H9 (cell line): ENCODE measurements around the gene ELOA. TPM values are rescaled to one million over a fixed set of nuclear protein-coding genes. Genes with fewer than 3 reads are reported as not detected.

Experiments used
- DNase-seq: peaks from one replicate; pipeline ENCODE4 v3.0.0-alpha.2; 2017
- H2AFZ ChIP-seq: one replicate; pipeline ENCODE4 v1.6.1; 2013; ENCODE audit warnings: mild to moderate bottlenecking, low read length, control low read depth, moderate library complexity
- H2AK5ac ChIP-seq: 2 replicates; pipeline ENCODE4 v1.6.1; 2013; ENCODE audit warnings: low read length, control low read depth, mixed read lengths; ENCODE audit not compliant: insufficient read length
- H2BK120ac ChIP-seq: one replicate; pipeline ENCODE4 v1.6.1; 2013; ENCODE audit warnings: low read depth, mild to moderate bottlenecking, low read length, control low read depth, inconsistent platforms; ENCODE audit not compliant: poor library complexity, severe bottlenecking
- H2BK12ac ChIP-seq: 2 replicates; pipeline ENCODE4 v1.6.1; 2013; ENCODE audit warnings: low read length, control low read depth, mixed read lengths, low read depth; ENCODE audit not compliant: insufficient read length
- H2BK15ac ChIP-seq: 2 replicates; pipeline ENCODE4 v1.6.1; 2013; ENCODE audit warnings: low read depth, low read length, control low read depth
- H2BK20ac ChIP-seq: one replicate; pipeline ENCODE4 v1.6.1; 2013; ENCODE audit warnings: low read depth, mild to moderate bottlenecking, low read length, control low read depth, inconsistent platforms; ENCODE audit not compliant: poor library complexity, severe bottlenecking
- H2BK5ac ChIP-seq: 2 replicates; pipeline ENCODE4 v1.6.1; 2013; ENCODE audit warnings: low read length, control low read depth, mixed read lengths; ENCODE audit not compliant: insufficient read length
- H3K14ac ChIP-seq: 2 replicates; pipeline ENCODE4 v1.6.1; 2013; ENCODE audit warnings: low read length, control low read depth; ENCODE audit not compliant: insufficient read depth
- H3K18ac ChIP-seq: 2 replicates; pipeline ENCODE4 v1.6.1; 2013; ENCODE audit warnings: low read depth, mild to moderate bottlenecking, mixed read lengths, low read length, control low read depth; ENCODE audit not compliant: insufficient read length
- H3K23ac ChIP-seq: 2 replicates; pipeline ENCODE4 v1.6.1; 2013; ENCODE audit warnings: low read length, control low read depth, mixed read lengths, low read depth; ENCODE audit not compliant: insufficient read length
- H3K23me2 ChIP-seq: 2 replicates; pipeline ENCODE4 v1.6.1; 2013; ENCODE audit warnings: low read depth, mild to moderate bottlenecking, mixed read lengths, low read length, control low read depth; ENCODE audit not compliant: insufficient read length, poor library complexity, severe bottlenecking
- H3K27ac ChIP-seq: 2 replicates; pipeline ENCODE4 v1.5.1; 2013; ENCODE audit warnings: low read length, control low read depth, mixed read lengths, low read depth; ENCODE audit not compliant: insufficient read length
- H3K27me3 ChIP-seq: 2 replicates; pipeline ENCODE4 v1.6.1; 2013; ENCODE audit warnings: low read length, control low read depth, inconsistent platforms; ENCODE audit not compliant: insufficient read depth
- H3K4ac ChIP-seq: 2 replicates; pipeline ENCODE4 v1.6.1; 2013; ENCODE audit warnings: low read depth, mild to moderate bottlenecking, control low read depth, inconsistent platforms, low read length, moderate library complexity
- H3K4me1 ChIP-seq: 2 replicates; pipeline ENCODE4 v1.6.1; 2013; ENCODE audit warnings: low read length, control low read depth, inconsistent platforms; ENCODE audit not compliant: insufficient read depth
- H3K4me2 ChIP-seq: 2 replicates; pipeline ENCODE4 v1.6.1; 2013; ENCODE audit warnings: low read length, control low read depth, mixed read lengths; ENCODE audit not compliant: insufficient read length, insufficient read depth
- H3K56ac ChIP-seq: 2 replicates; pipeline ENCODE4 v1.6.1; 2013; ENCODE audit warnings: low read depth, mild to moderate bottlenecking, mixed read lengths, low read length, control low read depth; ENCODE audit not compliant: insufficient read length
- H3K79me1 ChIP-seq: 2 replicates; pipeline ENCODE4 v1.6.1; 2013; ENCODE audit warnings: low read depth, mild to moderate bottlenecking, moderate library complexity, low read length, control low read depth, inconsistent platforms; ENCODE audit not compliant: insufficient read depth, poor library complexity, severe bottlenecking
- H3K79me2 ChIP-seq: 2 replicates; pipeline ENCODE4 v1.6.1; 2013; ENCODE audit warnings: low read length, control low read depth, inconsistent platforms; ENCODE audit not compliant: insufficient read depth
- H3K9ac ChIP-seq: 2 replicates; pipeline ENCODE4 v1.6.1; 2013; ENCODE audit warnings: low read length, control low read depth, mixed read lengths; ENCODE audit not compliant: insufficient read length; ENCODE audit errors: extremely low read depth
- H3K9me3 ChIP-seq: one replicate; pipeline ENCODE4 v1.6.1; 2013; ENCODE audit warnings: low read depth, low read length, inconsistent platforms; ENCODE audit not compliant: control insufficient read depth
- H3T11ph ChIP-seq: one replicate; pipeline ENCODE4 v1.6.1; 2013; ENCODE audit warnings: mild to moderate bottlenecking, low read length, control low read depth, inconsistent platforms
- H4K20me1 ChIP-seq: one replicate; pipeline ENCODE4 v1.6.1; 2013; ENCODE audit not compliant: control insufficient read depth, insufficient read length, insufficient read depth
- H4K5ac ChIP-seq: 2 replicates; pipeline ENCODE4 v1.6.1; 2013; ENCODE audit warnings: low read depth, mild to moderate bottlenecking, mixed read lengths, low read length, control low read depth; ENCODE audit not compliant: insufficient read length
- H4K8ac ChIP-seq: replicated peaks from 2 replicates; pipeline ENCODE4 v1.6.1; 2013; ENCODE audit warnings: low read length, control low read depth, mixed read lengths, low read depth; ENCODE audit not compliant: insufficient read length
- H4K91ac ChIP-seq: 2 replicates; pipeline ENCODE4 v1.6.1; 2013; ENCODE audit warnings: low read depth, mild to moderate bottlenecking, moderate library complexity, mixed read lengths, low read length, control low read depth; ENCODE audit not compliant: insufficient read length
- H3K27ac Mint-ChIP-seq, 3 experiments: 2 replicates in 2 of 3; 3 replicates in 1 of 3; pipeline ENCODE4 v1.8.0; 2020 to 2021; ENCODE audit warnings: mixed read lengths in 3 of 3, mild to moderate bottlenecking in 1 of 3, moderate library complexity in 1 of 3
- H3K27me3 Mint-ChIP-seq: 2 replicates; pipeline ENCODE4 v1.8.0; 2021; ENCODE audit warnings: low read depth, mild to moderate bottlenecking, moderate library complexity, mixed read lengths
- H3K36me3 Mint-ChIP-seq, 3 experiments: 2 replicates in 2 of 3; 3 replicates in 1 of 3; pipeline ENCODE4 v1.8.0; 2020 to 2021; ENCODE audit warnings: low read depth in 3 of 3, mixed read lengths in 3 of 3; ENCODE audit not compliant: insufficient read depth in 1 of 3
- H3K4me1 Mint-ChIP-seq, 2 experiments: 2 replicates each; pipeline ENCODE4 v1.8.0; 2020; ENCODE audit warnings: mixed read lengths in 2 of 2
- H3K4me3 Mint-ChIP-seq, 2 experiments: 2 replicates in 1 of 2; 3 replicates in 1 of 2; pipeline ENCODE4 v1.8.0; 2020 to 2021; ENCODE audit warnings: mild to moderate bottlenecking in 2 of 2, mixed read lengths in 2 of 2, moderate library complexity in 1 of 2
- H3K9me3 Mint-ChIP-seq, 2 experiments: 2 replicates in 1 of 2; 3 replicates in 1 of 2; pipeline ENCODE4 v1.8.0; 2020; ENCODE audit warnings: mild to moderate bottlenecking in 2 of 2, mixed read lengths in 2 of 2, moderate library complexity in 1 of 2
- WGBS: extraction: QIAGEN DNeasy Blood & Tissue Kit; methylation state at CpG from one replicate; pipeline ENCODE4 v1.1.7; 2013; ENCODE audit warnings: missing lambda C conversion rate, low lambda C conversion rate, mixed read lengths; ENCODE audit not compliant: insufficient read length; ENCODE audit errors: extremely low coverage; 5-methylcytosine and 5-hydroxymethylcytosine counted together
- total RNA-seq: library from RNA; stranded (reverse); gene quantifications from 2 replicates; pipeline ENCODE4 v1.2.1, GENCODE V29; 2021
- TF ChIP-seq, protein P1 (sequence below): fragments of 200-600 bp; sonication (generic); conservative IDR thresholded peaks from 3 replicates; pipeline ENCODE4 v1.8.0; 2021; ENCODE audit warnings: antibody characterized with exemption, mild to moderate bottlenecking

ELOA gene
- total RNA-seq, 1 experiment from 2014 or later = 66.2 TPM

DNA sequence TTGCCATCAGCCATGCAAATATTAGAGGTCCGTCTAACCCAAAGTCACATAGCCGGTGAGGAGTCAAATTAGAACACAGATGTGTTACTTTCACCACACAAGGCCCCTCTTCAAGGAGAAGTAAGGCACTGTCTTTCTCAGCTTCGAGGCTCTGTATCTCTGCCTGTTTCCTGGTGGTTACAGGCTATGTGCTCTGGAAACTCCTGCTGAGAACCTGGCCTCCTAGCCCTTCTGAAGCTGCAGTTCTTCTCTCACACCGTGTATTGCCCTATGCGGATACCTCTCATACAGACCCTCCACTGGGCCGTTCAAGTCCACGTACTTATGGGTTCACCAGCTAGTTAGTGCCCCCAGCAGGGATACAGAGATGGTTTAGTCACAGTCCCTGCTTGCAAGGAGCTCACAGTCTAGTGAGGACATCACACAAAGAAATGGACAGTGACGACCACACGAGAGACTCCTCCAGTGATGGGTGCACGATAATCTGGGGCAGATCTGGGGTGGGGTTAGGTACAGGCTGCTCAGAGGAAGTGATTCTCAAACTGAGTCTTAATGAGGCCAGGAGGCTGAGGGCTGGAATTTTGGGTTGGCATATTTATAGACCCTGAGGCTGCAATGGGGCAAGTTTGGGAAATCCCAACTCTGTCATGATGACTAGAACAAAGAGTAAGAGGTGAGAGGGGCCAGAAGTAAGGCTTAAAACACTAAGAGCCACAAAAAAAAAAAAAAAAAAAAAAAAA lies 22.8 kb upstream of the ELOA start:
- Mint-ChIP-seq H3K27me3 (no peaks in the 10 kb centered on the region), H3K4me3 (no peak overlapping the region; a peak in 1 of 5 replicates), H3K36me3 (no peaks in the 10 kb centered on the region), H3K27ac (no peak overlapping the region; a peak in 1 of 7 replicates), H3K4me1 (peaks cover 11 to 12% of the 10 kb centered on the region in 2 experiments), H3K9me3 (no peaks in the 10 kb centered on the region)
- Histone ChIP-seq H3K23me2 (no peaks in the 10 kb centered on the region), H4K5ac (peak overlapping the region; percentile 42), H3K9ac (no peak overlapping the region), H3K18ac (no peak overlapping the region), H3K14ac (no peak overlapping the region), H4K8ac (no peak overlapping the region), H3K9me3 (no peaks in the 10 kb centered on the region), H3K56ac (no peak overlapping the region), H3K79me2 (0 out of 2 replicates have a peak, but pooled peaks cover 1% of the 10 kb centered on the region), H3K27ac (no peak overlapping the region), H3K27me3 (no peaks in the 10 kb centered on the region), H3K4me1 (no peaks in the 10 kb centered on the region), H2BK12ac (no peak overlapping the region), H2BK20ac (no peak overlapping the region), H2AFZ (no peak overlapping the region), H3K4me2 (no peak overlapping the region), H3K23ac (no peak overlapping the region), H3K79me1 (peaks cover 3% of the 10 kb centered on the region), H3K4ac (no peak overlapping the region), H3T11ph (no peak overlapping the region), H2AK5ac (no peak overlapping the region), H2BK120ac (no peak overlapping the region), H4K20me1 (no peaks in the 10 kb centered on the region), H4K91ac (no peak overlapping the region), H2BK15ac (no peak overlapping the region), H2BK5ac (no peak overlapping the region)
- DNase-seq = no peak
- TF ChIP-seq, protein P1, sequence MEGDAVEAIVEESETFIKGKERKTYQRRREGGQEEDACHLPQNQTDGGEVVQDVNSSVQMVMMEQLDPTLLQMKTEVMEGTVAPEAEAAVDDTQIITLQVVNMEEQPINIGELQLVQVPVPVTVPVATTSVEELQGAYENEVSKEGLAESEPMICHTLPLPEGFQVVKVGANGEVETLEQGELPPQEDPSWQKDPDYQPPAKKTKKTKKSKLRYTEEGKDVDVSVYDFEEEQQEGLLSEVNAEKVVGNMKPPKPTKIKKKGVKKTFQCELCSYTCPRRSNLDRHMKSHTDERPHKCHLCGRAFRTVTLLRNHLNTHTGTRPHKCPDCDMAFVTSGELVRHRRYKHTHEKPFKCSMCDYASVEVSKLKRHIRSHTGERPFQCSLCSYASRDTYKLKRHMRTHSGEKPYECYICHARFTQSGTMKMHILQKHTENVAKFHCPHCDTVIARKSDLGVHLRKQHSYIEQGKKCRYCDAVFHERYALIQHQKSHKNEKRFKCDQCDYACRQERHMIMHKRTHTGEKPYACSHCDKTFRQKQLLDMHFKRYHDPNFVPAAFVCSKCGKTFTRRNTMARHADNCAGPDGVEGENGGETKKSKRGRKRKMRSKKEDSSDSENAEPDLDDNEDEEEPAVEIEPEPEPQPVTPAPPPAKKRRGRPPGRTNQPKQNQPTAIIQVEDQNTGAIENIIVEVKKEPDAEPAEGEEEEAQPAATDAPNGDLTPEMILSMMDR = no peak
- no CpG with 5 or more reads among the region's 10 CpGs for WGBS
